GM18951 (cell line): Measurements from ENCODE around the gene MYDGF.
"Not testable (repeated sequence)": the region's sequence is repeated elsewhere in the genome, so short reads cannot be mapped to it uniquely, and the experiment has no call there.

Source experiments
- POLR2A ChIP-seq: IDR thresholded peaks from 4 replicates; pipeline ENCODE4 v1.6.1; 2011; ENCODE audit warnings: mild to moderate bottlenecking; ENCODE audit not compliant: insufficient read length, insufficient read depth; ENCODE audit errors: extremely low read depth
- in situ Hi-C: fragments of 300-500 bp; cut with MboI; formaldehyde crosslinking; loops from one replicate; pipeline ENCODE4 v1.12.0; 2022; ENCODE audit warnings: low sequenced_read_pairs, mixed read lengths, inconsistent platforms; ENCODE audit not compliant: unreplicated experiment

The MYDGF gene

GRCh38 chr19:4669723-4670480 is at the start of gene MYDGF:
Gene MYDGF (minus strand): TSS chr19:4670342. CDS start chr19:4670334, 8 bp downstream.
- in situ Hi-C loops, result no loop called here
- peak; percentile 85 for TF ChIP-seq POLR2A

- no peak for TF ChIP-seq POLR2A
- in situ Hi-C loops, result no loop called here
Measured at GRCh38 chr19:4719499-4719866, 49.3 kb upstream of the MYDGF start.

GRCh38 chr19:4717966-4718701 is 48.0 kb upstream of the MYDGF start:
- in situ Hi-C loops, result no loop called here
- no peak for TF ChIP-seq POLR2A

- no peak for TF ChIP-seq POLR2A
- in situ Hi-C loops, result no loop called here
Measured at GRCh38 chr19:4717191-4717965, 47.2 kb upstream of the MYDGF start.

- TF ChIP-seq POLR2A, result no peak
- in situ Hi-C loops, result no loop called here
Measured at GRCh38 chr19:4715529-4716221, 45.5 kb upstream of the MYDGF start.

GRCh38 chr19:4715178-4715528 is 45.0 kb upstream of the MYDGF start:
- in situ Hi-C loops, result not testable (repeated sequence)

GRCh38 chr19:4714016-4714415 is 43.9 kb upstream of the MYDGF start:
- in situ Hi-C loops, result no loop called here
- no peak for TF ChIP-seq POLR2A

GRCh38 chr19:4713384-4713951 is 43.3 kb upstream of the MYDGF start:
- in situ Hi-C loops, result no loop called here
- TF ChIP-seq POLR2A, result no peak

GRCh38 chr19:4712771-4713170 is 42.6 kb upstream of the MYDGF start:
- in situ Hi-C loops, result no loop called here
- no peak for TF ChIP-seq POLR2A

GRCh38 chr19:4711211-4711610 is 41.1 kb upstream of the MYDGF start:
- in situ Hi-C loops, result no loop called here
- TF ChIP-seq POLR2A, result no peak

- in situ Hi-C loops, result no loop called here
- no peak for TF ChIP-seq POLR2A
Measured at GRCh38 chr19:4710281-4710600, 40.1 kb upstream of the MYDGF start.

- in situ Hi-C loops, result no loop called here
- no peak for TF ChIP-seq POLR2A
Measured at GRCh38 chr19:4709440-4710280, 39.5 kb upstream of the MYDGF start.
